IMR-90 (cell line): ENCODE measurements around the gene SLAMF6. TPM values are rescaled to one million over a fixed set of nuclear protein-coding genes. Genes with fewer than 3 reads are reported as not detected.

Source experiments
- ATAC-seq: fragments of 200-7000 bp; cut with Tn5 transposase; 2 replicates; pipeline ENCODE4 v1.9.1; 2020; ENCODE audit warnings: low read depth, mild to moderate bottlenecking, moderate library complexity
- BruUV-seq: library from RNA; stranded (reverse); fragments of 400-500 nt; replicated peaks from 2 replicates; lab custom pipeline; 2021; lab: Mats Ljungman, UMichigan
- CTCF ChIA-PET: fragments of 300-600 bp; formaldehyde crosslinking; extraction: SDS; loops from one replicate; lab custom pipeline; 2021; ENCODE audit warnings: antibody characterized with exemption; lab: Yijun Ruan, JAX
- POLR2A ChIA-PET: fragments of 300-600 bp; sonication (Branson Sonifier 250); formaldehyde crosslinking; loops from one replicate; lab custom pipeline; 2022; ENCODE audit warnings: antibody characterized with exemption; ENCODE audit not compliant: unreplicated experiment; lab: Charles Lee
- DNase-seq: peaks from one replicate; pipeline ENCODE4 v3.0.0; 2013
- H2AFZ ChIP-seq: replicated peaks from 2 replicates; pipeline ENCODE3; 2013; ENCODE audit warnings: low read length, mild to moderate bottlenecking; ENCODE audit not compliant: poor library complexity
- H2AK5ac ChIP-seq: 2 replicates; pipeline ENCODE4 v1.6.1; 2013; ENCODE audit warnings: low read depth, low read length, inconsistent platforms
- H2AK9ac ChIP-seq: replicated peaks from 2 replicates; pipeline ENCODE3; 2013; ENCODE audit warnings: mild to moderate bottlenecking, low read depth, low read length, moderate library complexity; ENCODE audit not compliant: poor library complexity
- H2BK120ac ChIP-seq: 2 replicates; pipeline ENCODE4 v1.6.1; 2013; ENCODE audit warnings: low read depth, low read length, inconsistent platforms
- H2BK15ac ChIP-seq: 3 replicates; pipeline ENCODE4 v1.6.1; 2013; ENCODE audit warnings: low read depth, low read length, inconsistent platforms
- H2BK20ac ChIP-seq: 2 replicates; pipeline ENCODE4 v1.6.1; 2013; ENCODE audit warnings: low read depth, mild to moderate bottlenecking, inconsistent platforms, low read length, moderate library complexity
- H2BK5ac ChIP-seq: 2 replicates; pipeline ENCODE4 v1.6.1; 2013; ENCODE audit warnings: mild to moderate bottlenecking, low read depth, low read length, inconsistent platforms; ENCODE audit not compliant: poor library complexity, severe bottlenecking
- H3K14ac ChIP-seq: replicated peaks from 2 replicates; pipeline ENCODE4 v1.6.1; 2013; ENCODE audit warnings: low read depth, low read length, inconsistent platforms
- H3K18ac ChIP-seq: 2 replicates; pipeline ENCODE4 v1.6.1; 2013; ENCODE audit warnings: low read depth, low read length, control low read depth
- H3K23ac ChIP-seq: 2 replicates; pipeline ENCODE4 v1.6.1; 2013; ENCODE audit warnings: low read depth, low read length, inconsistent platforms
- H3K27ac ChIP-seq: 2 replicates; pipeline ENCODE4 v1.5.1; 2013; ENCODE audit warnings: mild to moderate bottlenecking, control low read depth, low read length; ENCODE audit not compliant: insufficient read depth
- H3K27me3 ChIP-seq: 2 replicates; pipeline ENCODE4 v1.6.1; 2013; ENCODE audit warnings: low read length; ENCODE audit not compliant: control insufficient read depth, insufficient read depth
- H3K36me3 ChIP-seq: 2 replicates; pipeline ENCODE4 v1.6.1; 2013; ENCODE audit warnings: low read length, mixed read lengths; ENCODE audit not compliant: control insufficient read depth, insufficient read depth
- H3K4ac ChIP-seq: 2 replicates; pipeline ENCODE4 v1.6.1; 2013; ENCODE audit warnings: low read depth, low read length, inconsistent platforms
- H3K4me1 ChIP-seq: 2 replicates; pipeline ENCODE4 v1.6.1; 2013; ENCODE audit warnings: low read length, mixed read lengths; ENCODE audit not compliant: control insufficient read depth, insufficient read depth
- H3K4me2 ChIP-seq: 2 replicates; pipeline ENCODE4 v1.6.1; 2013; ENCODE audit warnings: low read depth, mild to moderate bottlenecking, control low read depth, low read length, moderate library complexity
- H3K4me3 ChIP-seq: 2 replicates; pipeline ENCODE4 v1.5.1; 2013; ENCODE audit warnings: low read depth, mild to moderate bottlenecking, control low read depth, low read length, moderate library complexity; ENCODE audit not compliant: insufficient read depth
- H3K56ac ChIP-seq: 2 replicates; pipeline ENCODE4 v1.6.1; 2013; ENCODE audit warnings: low read length, inconsistent platforms; ENCODE audit not compliant: insufficient read depth; ENCODE audit errors: extremely low read depth
- H3K79me1 ChIP-seq, 2 experiments: 2 replicates each; pipeline ENCODE4 v1.6.1; 2013; ENCODE audit warnings: low read length in 2 of 2, inconsistent platforms in 1 of 2, low read depth in 1 of 2
- H3K9ac ChIP-seq: 2 replicates; pipeline ENCODE4 v1.6.1; 2013; ENCODE audit warnings: low read depth, low read length, control low read depth
- H3K9me1 ChIP-seq: 2 replicates; pipeline ENCODE4 v1.6.1; 2013; ENCODE audit warnings: low read length, inconsistent platforms; ENCODE audit not compliant: insufficient read depth
- H3K9me3 ChIP-seq: 2 replicates; pipeline ENCODE4 v1.6.1; 2013; ENCODE audit warnings: low read length; ENCODE audit not compliant: control insufficient read depth, insufficient read depth
- H4K20me1 ChIP-seq: 2 replicates; pipeline ENCODE4 v1.6.1; 2013; ENCODE audit warnings: low read length, inconsistent platforms; ENCODE audit not compliant: insufficient read depth
- H4K5ac ChIP-seq: 2 replicates; pipeline ENCODE4 v1.6.1; 2013; ENCODE audit warnings: mild to moderate bottlenecking, low read depth, low read length, control low read depth
- H4K8ac ChIP-seq, 2 experiments: 2 replicates each; pipeline ENCODE4 v1.6.1; 2013; ENCODE audit warnings: low read depth in 2 of 2, low read length in 2 of 2, control low read depth in 1 of 2, inconsistent platforms in 1 of 2
- H4K91ac ChIP-seq: 2 replicates; pipeline ENCODE4 v1.6.1; 2013; ENCODE audit warnings: low read depth, low read length, inconsistent platforms; ENCODE audit not compliant: insufficient read depth
- BHLHE40 ChIP-seq: fragments of 150-350 bp; IDR thresholded peaks from 2 replicates; pipeline ENCODE4 v1.6.1; 2016; ENCODE audit warnings: mild to moderate bottlenecking, low read depth, low read length
- CEBPB ChIP-seq: IDR thresholded peaks from 2 replicates; pipeline ENCODE4 v1.6.1; 2012; ENCODE audit warnings: low read depth, low read length, improper control_type of control experiment
- CHD1 ChIP-seq: IDR thresholded peaks from 2 replicates; pipeline ENCODE4 v1.6.1; 2012; ENCODE audit warnings: low read depth, low read length, improper control_type of control experiment
- FOS ChIP-seq: fragments of 150-350 bp; IDR thresholded peaks from 2 replicates; pipeline ENCODE4 v1.6.1; 2016; ENCODE audit warnings: low read depth, low read length
- MAFK ChIP-seq: IDR thresholded peaks from 2 replicates; pipeline ENCODE4 v1.6.1; 2012; ENCODE audit warnings: low read depth, low read length, improper control_type of control experiment
- MAZ ChIP-seq: IDR thresholded peaks from 2 replicates; pipeline ENCODE4 v1.6.1; 2012; ENCODE audit warnings: low read depth, mild to moderate bottlenecking, low read length, improper control_type of control experiment, moderate library complexity, borderline replicate concordance
- MXI1 ChIP-seq: IDR thresholded peaks from 2 replicates; pipeline ENCODE4 v1.6.1; 2012; ENCODE audit warnings: low read depth, mild to moderate bottlenecking, low read length, moderate library complexity, borderline replicate concordance
- NFE2L2 ChIP-seq: fragments of 150-350 bp; IDR thresholded peaks from 2 replicates; pipeline ENCODE4 v1.6.1; 2016; ENCODE audit warnings: low read depth, mild to moderate bottlenecking, low read length
- POLR2A ChIP-seq: IDR thresholded peaks from 2 replicates; pipeline ENCODE4 v1.6.1; 2012; ENCODE audit warnings: mild to moderate bottlenecking, low read depth, low read length
- RAD21 ChIP-seq: IDR thresholded peaks from 2 replicates; pipeline ENCODE4 v1.6.1; 2012; ENCODE audit warnings: low read length, improper control_type of control experiment
- RCOR1 ChIP-seq: IDR thresholded peaks from 2 replicates; pipeline ENCODE4 v1.6.1; 2012; ENCODE audit warnings: mild to moderate bottlenecking, low read length, improper control_type of control experiment; ENCODE audit not compliant: insufficient replicate concordance
- RFX5 ChIP-seq: IDR thresholded peaks from 2 replicates; pipeline ENCODE4 v1.8.0; 2012; ENCODE audit warnings: low read depth, mild to moderate bottlenecking, low read length, moderate library complexity
- SMC3 ChIP-seq: fragments of 150-350 bp; IDR thresholded peaks from 2 replicates; pipeline ENCODE4 v1.6.1; 2016; ENCODE audit warnings: low read depth, mild to moderate bottlenecking, antibody characterized with exemption, low read length, moderate library complexity
- WGBS, 2 experiments: methylation state at CpG; one replicate each; pipeline versions ENCODE4 v1.1.5 to v1.1.7; 2013; ENCODE audit warnings: missing lambda C conversion rate in 2 of 2; ENCODE audit not compliant: insufficient read length in 1 of 2; ENCODE audit errors: extremely low coverage in 2 of 2; 5-methylcytosine and 5-hydroxymethylcytosine counted together
- dilution Hi-C: fragments of 300-500 bp; cut with HindIII; formaldehyde crosslinking; loops from one replicate; pipeline ENCODE4 v1.14.3; 2018; ENCODE audit warnings: low sequenced_read_pairs; ENCODE audit not compliant: unreplicated experiment
- in situ Hi-C: fragments of 300-500 bp; cut with MboI; formaldehyde crosslinking; loops from 3 replicates; pipeline ENCODE4 v1.14.3; 2019; ENCODE audit warnings: low sequenced_read_pairs, inconsistent platforms, mixed read lengths
- intact Hi-C: fragments of 100-400 bp; cut with micrococcal nuclease; formaldehyde crosslinking; loops from 2 replicates; pipeline ENCODE4 v1.10.0; 2022
- polyA plus RNA-seq, 3 experiments: library from polyadenylated mRNA; depleted of rRNA; stranded (reverse); fragments of >200 nt; gene quantifications; 2 replicates each; pipeline ENCODE4 v1.2.3, GENCODE V29; 2012; ENCODE audit warnings: low replicate concordance in 1 of 3
- total RNA-seq: library from RNA; depleted of rRNA; stranded (reverse); fragments of >200 nt; gene quantifications from 2 replicates; pipeline ENCODE4 v1.2.3, GENCODE V29; 2012
- TF ChIP-seq, protein P1 (sequence below): fragments of 150-350 bp; IDR thresholded peaks from 2 replicates; pipeline ENCODE4 v1.6.1; 2016; ENCODE audit warnings: low read depth, mild to moderate bottlenecking, low read length, moderate library complexity, borderline replicate concordance
- TF ChIP-seq, protein P2 (sequence below): fragments of 150-350 bp; IDR thresholded peaks from 2 replicates; pipeline ENCODE4 v1.6.1; 2017; ENCODE audit warnings: mild to moderate bottlenecking, antibody characterized with exemption, low read length, low read depth
- TF ChIP-seq, protein P3 (sequence below): conservative IDR thresholded peaks from 2 replicates; pipeline ENCODE4 v1.5.1; 2012; ENCODE audit warnings: mild to moderate bottlenecking, low read depth, low read length, improper control_type of control experiment

SLAMF6 gene
- total and polyA plus RNA-seq, 2 of the 4 experiments (the other 2 are of a cell fraction), result not detected

DNA sequence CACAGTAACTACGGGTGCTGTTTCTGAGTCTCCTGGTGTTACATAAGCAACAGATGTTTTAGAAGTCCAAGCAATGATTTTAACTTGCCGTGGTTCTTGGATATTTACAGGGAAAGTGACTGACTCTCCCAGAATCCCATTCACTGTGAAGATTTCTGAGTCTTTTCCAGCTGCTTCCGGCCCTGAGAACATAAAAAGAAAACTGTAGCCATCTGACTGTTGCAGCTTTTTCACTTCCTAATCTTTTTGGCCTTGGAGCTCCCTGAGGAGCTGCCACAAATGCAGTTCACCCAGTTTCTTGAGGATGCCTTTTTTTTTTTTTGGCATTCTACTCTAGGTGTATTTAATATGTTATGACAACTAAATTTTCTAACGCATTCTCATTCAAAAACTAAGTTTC is 42.5 kb upstream of the SLAMF6 start:
- WGBS, 2 experiments, result no CpG with 5 or more reads among the region's 4 CpGs
- TF ChIP-seq FOS, result no peak
- no peak for TF ChIP-seq RFX5
- TF ChIP-seq, protein P1, sequence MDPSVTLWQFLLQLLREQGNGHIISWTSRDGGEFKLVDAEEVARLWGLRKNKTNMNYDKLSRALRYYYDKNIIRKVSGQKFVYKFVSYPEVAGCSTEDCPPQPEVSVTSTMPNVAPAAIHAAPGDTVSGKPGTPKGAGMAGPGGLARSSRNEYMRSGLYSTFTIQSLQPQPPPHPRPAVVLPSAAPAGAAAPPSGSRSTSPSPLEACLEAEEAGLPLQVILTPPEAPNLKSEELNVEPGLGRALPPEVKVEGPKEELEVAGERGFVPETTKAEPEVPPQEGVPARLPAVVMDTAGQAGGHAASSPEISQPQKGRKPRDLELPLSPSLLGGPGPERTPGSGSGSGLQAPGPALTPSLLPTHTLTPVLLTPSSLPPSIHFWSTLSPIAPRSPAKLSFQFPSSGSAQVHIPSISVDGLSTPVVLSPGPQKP, result no peak
- TF ChIP-seq SMC3, result no peak
- TF ChIP-seq, protein P2, sequence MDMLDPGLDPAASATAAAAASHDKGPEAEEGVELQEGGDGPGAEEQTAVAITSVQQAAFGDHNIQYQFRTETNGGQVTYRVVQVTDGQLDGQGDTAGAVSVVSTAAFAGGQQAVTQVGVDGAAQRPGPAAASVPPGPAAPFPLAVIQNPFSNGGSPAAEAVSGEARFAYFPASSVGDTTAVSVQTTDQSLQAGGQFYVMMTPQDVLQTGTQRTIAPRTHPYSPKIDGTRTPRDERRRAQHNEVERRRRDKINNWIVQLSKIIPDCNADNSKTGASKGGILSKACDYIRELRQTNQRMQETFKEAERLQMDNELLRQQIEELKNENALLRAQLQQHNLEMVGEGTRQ, result no peak
- TF ChIP-seq, protein P3, sequence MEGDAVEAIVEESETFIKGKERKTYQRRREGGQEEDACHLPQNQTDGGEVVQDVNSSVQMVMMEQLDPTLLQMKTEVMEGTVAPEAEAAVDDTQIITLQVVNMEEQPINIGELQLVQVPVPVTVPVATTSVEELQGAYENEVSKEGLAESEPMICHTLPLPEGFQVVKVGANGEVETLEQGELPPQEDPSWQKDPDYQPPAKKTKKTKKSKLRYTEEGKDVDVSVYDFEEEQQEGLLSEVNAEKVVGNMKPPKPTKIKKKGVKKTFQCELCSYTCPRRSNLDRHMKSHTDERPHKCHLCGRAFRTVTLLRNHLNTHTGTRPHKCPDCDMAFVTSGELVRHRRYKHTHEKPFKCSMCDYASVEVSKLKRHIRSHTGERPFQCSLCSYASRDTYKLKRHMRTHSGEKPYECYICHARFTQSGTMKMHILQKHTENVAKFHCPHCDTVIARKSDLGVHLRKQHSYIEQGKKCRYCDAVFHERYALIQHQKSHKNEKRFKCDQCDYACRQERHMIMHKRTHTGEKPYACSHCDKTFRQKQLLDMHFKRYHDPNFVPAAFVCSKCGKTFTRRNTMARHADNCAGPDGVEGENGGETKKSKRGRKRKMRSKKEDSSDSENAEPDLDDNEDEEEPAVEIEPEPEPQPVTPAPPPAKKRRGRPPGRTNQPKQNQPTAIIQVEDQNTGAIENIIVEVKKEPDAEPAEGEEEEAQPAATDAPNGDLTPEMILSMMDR, result no peak
- TF ChIP-seq CEBPB, result no peak
- no peak for TF ChIP-seq NFE2L2
- TF ChIP-seq BHLHE40, result no peak
- TF ChIP-seq CHD1, result no peak
- no peak for TF ChIP-seq MAZ
- TF ChIP-seq POLR2A, result no peak
- no peak for TF ChIP-seq RAD21
- no peak for TF ChIP-seq RCOR1
- no peak for TF ChIP-seq MAFK
- TF ChIP-seq MXI1, result no peak
- H3K27ac ChIP-seq, result no peak overlapping the region
- H2BK5ac ChIP-seq, result no peak overlapping the region
- H2AK5ac ChIP-seq, result no peak overlapping the region
- H3K9me1 ChIP-seq, result no peaks in the 10 kb centered on the region
- no peak overlapping the region for H2AFZ ChIP-seq
- H3K56ac ChIP-seq, result no peak overlapping the region
- no peaks in the 10 kb centered on the region for H3K36me3 ChIP-seq
- no peaks in the 10 kb centered on the region for H3K4me1 ChIP-seq
- in situ Hi-C loops, result no loop called here
- no peak for DNase-seq
- H3K4me2 ChIP-seq, result no peak overlapping the region
- H3K18ac ChIP-seq, result no peak overlapping the region
- no peak overlapping the region for H2BK120ac ChIP-seq
- H4K8ac ChIP-seq, result no peak overlapping the region
- no peak for ATAC-seq
- intact Hi-C loops, result no loop called here
- dilution Hi-C loops, result no loop called here
- H2AK9ac ChIP-seq, result no peak overlapping the region
- H3K23ac ChIP-seq, result no peak overlapping the region
- no peak overlapping the region for H2BK15ac ChIP-seq
- no peaks in the 10 kb centered on the region for H3K9me3 ChIP-seq
- H3K4me3 ChIP-seq, result no peak overlapping the region
- no peak overlapping the region for H4K91ac ChIP-seq
- no peaks in the 10 kb centered on the region for H3K79me1 ChIP-seq
- CTCF ChIA-PET, result interaction anchor here (0.6 kb wide), 1 partner anchor 338 kb away, joined by 4 read pairs; no protein-coding TSS in a partner anchor
- no peaks in the 10 kb centered on the region for H4K20me1 ChIP-seq
- H3K9ac ChIP-seq, result no peak overlapping the region
- no peaks in the 10 kb centered on the region for H3K27me3 ChIP-seq
- no peak overlapping the region for H4K5ac ChIP-seq
- no TSS peak for BruUV-seq
- no peak overlapping the region for H3K14ac ChIP-seq
- POLR2A ChIA-PET, result no interaction called here
- H3K4ac ChIP-seq, result no peak overlapping the region
- H2BK20ac ChIP-seq, result no peak overlapping the region
